Measurements from ENCODE around the gene PSMA6.

DNA sequence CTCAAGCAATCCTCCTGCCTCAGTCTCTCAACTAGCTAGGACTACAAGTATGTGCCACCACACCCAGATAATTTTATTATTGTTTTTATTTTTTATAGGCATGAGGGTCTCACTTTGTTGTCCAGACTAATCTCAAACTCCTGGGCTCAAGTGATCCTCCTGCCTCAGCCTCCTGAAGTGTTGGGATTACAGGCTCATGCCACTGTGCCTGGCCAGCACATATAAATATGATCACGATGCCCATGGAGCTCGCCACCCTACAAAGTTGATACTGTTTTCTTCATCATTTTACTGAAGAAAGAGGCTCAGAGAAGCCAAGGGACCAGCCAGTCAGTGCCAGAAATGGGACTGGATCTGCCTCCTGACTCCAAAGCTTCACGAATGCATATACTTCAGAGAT lies 59.3 kb downstream of the PSMA6 start:
- TF ChIP-seq POLR2AphosphoS5 (IDR thresholded peaks at IDR 0.05) (no peak), POLR2A (IDR thresholded peaks at IDR 0.05) (no peak)
- TF ChIP-seq, protein P1, sequence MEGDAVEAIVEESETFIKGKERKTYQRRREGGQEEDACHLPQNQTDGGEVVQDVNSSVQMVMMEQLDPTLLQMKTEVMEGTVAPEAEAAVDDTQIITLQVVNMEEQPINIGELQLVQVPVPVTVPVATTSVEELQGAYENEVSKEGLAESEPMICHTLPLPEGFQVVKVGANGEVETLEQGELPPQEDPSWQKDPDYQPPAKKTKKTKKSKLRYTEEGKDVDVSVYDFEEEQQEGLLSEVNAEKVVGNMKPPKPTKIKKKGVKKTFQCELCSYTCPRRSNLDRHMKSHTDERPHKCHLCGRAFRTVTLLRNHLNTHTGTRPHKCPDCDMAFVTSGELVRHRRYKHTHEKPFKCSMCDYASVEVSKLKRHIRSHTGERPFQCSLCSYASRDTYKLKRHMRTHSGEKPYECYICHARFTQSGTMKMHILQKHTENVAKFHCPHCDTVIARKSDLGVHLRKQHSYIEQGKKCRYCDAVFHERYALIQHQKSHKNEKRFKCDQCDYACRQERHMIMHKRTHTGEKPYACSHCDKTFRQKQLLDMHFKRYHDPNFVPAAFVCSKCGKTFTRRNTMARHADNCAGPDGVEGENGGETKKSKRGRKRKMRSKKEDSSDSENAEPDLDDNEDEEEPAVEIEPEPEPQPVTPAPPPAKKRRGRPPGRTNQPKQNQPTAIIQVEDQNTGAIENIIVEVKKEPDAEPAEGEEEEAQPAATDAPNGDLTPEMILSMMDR (IDR thresholded peaks at IDR 0.05) = no peak
